Activated T-helper 1 cell treated with anti-CD3 and anti-CD28 coated beads, Interleukin-12 subunit alpha, Interleukin-12 subunit beta, Interleukin-2, Interleukin-4 antibody, amounts not matched to agents 30 ng/mL and 10 ng/mL and 1 ng/mL, durations not matched to agents 14 hours and 24 hours and 36 hours (primary cell): ENCODE results near the gene TJP2. TPM values are rescaled to one million over a fixed set of nuclear protein-coding genes. Genes with fewer than 3 reads are reported as not detected.
A peak's percentile ranks its signal among the peaks of the same experiment; 100 is the strongest.

Source experiments
- DNase-seq: peaks from one replicate; pipeline ENCODE4 v3.0.0; 2021; ENCODE audit warnings: low spot score
- H3K27ac Mint-ChIP-seq: one replicate; pipeline ENCODE4 v1.8.0; 2021; ENCODE audit warnings: mild to moderate bottlenecking, mixed read lengths
- H3K27me3 Mint-ChIP-seq: one replicate; pipeline ENCODE4 v1.8.0; 2022; ENCODE audit warnings: mild to moderate bottlenecking, moderate library complexity, mixed read lengths; ENCODE audit not compliant: insufficient read depth
- H3K36me3 Mint-ChIP-seq: one replicate; pipeline ENCODE4 v1.8.0; 2021; ENCODE audit warnings: low read depth, mixed read lengths
- H3K4me1 Mint-ChIP-seq: one replicate; pipeline ENCODE4 v1.8.0; 2021; ENCODE audit warnings: low read depth, mixed read lengths
- H3K4me3 Mint-ChIP-seq: one replicate; pipeline ENCODE4 v1.8.0; 2021; ENCODE audit warnings: mild to moderate bottlenecking, moderate library complexity, mixed read lengths
- H3K9me3 Mint-ChIP-seq: one replicate; pipeline ENCODE4 v1.8.0; 2021; ENCODE audit warnings: mixed read lengths
- intact Hi-C: fragments of 100-400 bp; cut with micrococcal nuclease; formaldehyde crosslinking; loops from one replicate; pipeline ENCODE4 v1.15.1; 2024
- total RNA-seq: library from RNA; stranded (reverse); gene quantifications from 2 replicates; pipeline ENCODE4 v1.2.3, GENCODE V29; 2022

The TJP2 gene
- total RNA-seq, 1 donor from 2014 or later: 20.7 TPM

- H3K4me1 Mint-ChIP-seq: peaks cover 53% of the 10 kb centered on the region
- peaks cover 12% of the 10 kb centered on the region for H3K36me3 Mint-ChIP-seq
- no peak for DNase-seq
- intact Hi-C loops: loop anchor here (10.0 kb wide), 1 partner anchor 571 kb away; no protein-coding TSS in a partner anchor
- no peak overlapping the region for H3K4me3 Mint-ChIP-seq
- H3K27ac Mint-ChIP-seq: no peak overlapping the region
- H3K9me3 Mint-ChIP-seq: no peaks in the 10 kb centered on the region
- H3K27me3 Mint-ChIP-seq: no peaks in the 10 kb centered on the region
Measured at GRCh38 chr9:69184266-69184665, 10.2 kb downstream of the TJP2 start.

GRCh38 chr9:69186841-69187611, 12.9 kb downstream of the TJP2 start:
- no peaks in the 10 kb centered on the region for H3K9me3 Mint-ChIP-seq
- H3K4me1 Mint-ChIP-seq: peaks cover 40% of the 10 kb centered on the region
- no peak for DNase-seq
- peaks cover 7% of the 10 kb centered on the region for H3K36me3 Mint-ChIP-seq
- no peak overlapping the region for H3K27ac Mint-ChIP-seq
- no peaks in the 10 kb centered on the region for H3K27me3 Mint-ChIP-seq
- intact Hi-C loops: loop anchor here (2.0 to 10.0 kb wide), 2 partner anchors 18 to 568 kb away; no protein-coding TSS in a partner anchor
- no peak overlapping the region for H3K4me3 Mint-ChIP-seq

GRCh38 chr9:69188975-69189374, 14.9 kb downstream of the TJP2 start:
- H3K4me3 Mint-ChIP-seq: no peak overlapping the region
- intact Hi-C loops: loop anchor here (10.0 kb wide), 1 partner anchor 566 kb away; no protein-coding TSS in a partner anchor
- H3K27ac Mint-ChIP-seq: no peak overlapping the region

GRCh38 chr9:69190086-69190862, 16.2 kb downstream of the TJP2 start:
- intact Hi-C loops: no loop called here
- Mint-ChIP-seq H3K9me3 (no peaks in the 10 kb centered on the region), H3K4me1 (peaks cover 44% of the 10 kb centered on the region), H3K4me3 (no peak overlapping the region), H3K27ac (no peak overlapping the region), H3K27me3 (peaks cover 1% of the 10 kb centered on the region), H3K36me3 (peaks cover 1% of the 10 kb centered on the region)
- no peak for DNase-seq

More at GRCh38 chr9:69188975-69189374, 14.9 kb downstream of the TJP2 start:
- no peak for DNase-seq
- H3K36me3 Mint-ChIP-seq: peaks cover 1% of the 10 kb centered on the region
- peaks cover 44% of the 10 kb centered on the region for H3K4me1 Mint-ChIP-seq
- H3K27me3 Mint-ChIP-seq: peaks cover 1% of the 10 kb centered on the region
- no peaks in the 10 kb centered on the region for H3K9me3 Mint-ChIP-seq

GRCh38 chr9:69190863-69191181, 16.7 kb downstream of the TJP2 start:
- peak overlapping the region; percentile 13 for H3K27ac Mint-ChIP-seq
- H3K36me3 Mint-ChIP-seq: peaks cover 1% of the 10 kb centered on the region
- peaks cover 44% of the 10 kb centered on the region for H3K4me1 Mint-ChIP-seq
- peaks cover 1% of the 10 kb centered on the region for H3K27me3 Mint-ChIP-seq
- H3K4me3 Mint-ChIP-seq: no peak overlapping the region
- H3K9me3 Mint-ChIP-seq: no peaks in the 10 kb centered on the region
- intact Hi-C loops: no loop called here
- DNase-seq: no peak

GRCh38 chr9:69191231-69191630, 17.2 kb downstream of the TJP2 start:
- peaks cover 1% of the 10 kb centered on the region for H3K36me3 Mint-ChIP-seq

GRCh38 chr9:69192214-69192613, 18.1 kb downstream of the TJP2 start:
- intact Hi-C loops: loop anchor here (2.0 kb wide), 2 partner anchors 17 to 71 kb away; partner anchors contain the start of gene TJP2
- Mint-ChIP-seq H3K27me3 (peaks cover 1% of the 10 kb centered on the region), H3K4me3 (no peak overlapping the region), H3K9me3 (no peaks in the 10 kb centered on the region), H3K27ac (no peak overlapping the region), H3K4me1 (peaks cover 30% of the 10 kb centered on the region), H3K36me3 (peaks cover 1% of the 10 kb centered on the region)
- no peak for DNase-seq

More at GRCh38 chr9:69191231-69191630, 17.2 kb downstream of the TJP2 start:
- Mint-ChIP-seq H3K4me3 (no peak overlapping the region), H3K9me3 (no peaks in the 10 kb centered on the region), H3K27me3 (peaks cover 1% of the 10 kb centered on the region), H3K27ac (no peak overlapping the region), H3K4me1 (peaks cover 40% of the 10 kb centered on the region)
- DNase-seq: no peak
- intact Hi-C loops: no loop called here

- no peak for DNase-seq
- peaks cover 1% of the 10 kb centered on the region for H3K27me3 Mint-ChIP-seq
- intact Hi-C loops: loop anchor here (1.0 to 2.0 kb wide), 6 partner anchors 19 to 609 kb away; partner anchors contain the start of genes FXN and TJP2
- H3K9me3 Mint-ChIP-seq: no peaks in the 10 kb centered on the region
- H3K4me3 Mint-ChIP-seq: no peak overlapping the region
- H3K4me1 Mint-ChIP-seq: peaks cover 28% of the 10 kb centered on the region
- H3K36me3 Mint-ChIP-seq: no peaks in the 10 kb centered on the region
- H3K27ac Mint-ChIP-seq: no peak overlapping the region
Measured at GRCh38 chr9:69193685-69194032, 19.6 kb downstream of the TJP2 start.

- Mint-ChIP-seq H3K9me3 (no peaks in the 10 kb centered on the region), H3K4me1 (peaks cover 34% of the 10 kb centered on the region), H3K4me3 (no peak overlapping the region), H3K36me3 (no peaks in the 10 kb centered on the region), H3K27me3 (peaks cover 1% of the 10 kb centered on the region), H3K27ac (no peak overlapping the region)
- intact Hi-C loops: no loop called here
- DNase-seq: no peak
Measured at GRCh38 chr9:69194702-69195418, 20.8 kb downstream of the TJP2 start.

GRCh38 chr9:69195668-69196067, 21.6 kb downstream of the TJP2 start:
- Mint-ChIP-seq H3K4me1 (peaks cover 41% of the 10 kb centered on the region), H3K36me3 (no peaks in the 10 kb centered on the region), H3K27me3 (peaks cover 1% of the 10 kb centered on the region), H3K9me3 (no peaks in the 10 kb centered on the region), H3K27ac (no peak overlapping the region), H3K4me3 (no peak overlapping the region)
- intact Hi-C loops: no loop called here
- DNase-seq: no peak

GRCh38 chr9:69197687-69198086, 23.6 kb downstream of the TJP2 start:
- no peak overlapping the region for H3K4me3 Mint-ChIP-seq
- H3K9me3 Mint-ChIP-seq: no peaks in the 10 kb centered on the region
- peaks cover 1% of the 10 kb centered on the region for H3K27me3 Mint-ChIP-seq
- H3K27ac Mint-ChIP-seq: no peak overlapping the region
- no peak for DNase-seq
- peaks cover 39% of the 10 kb centered on the region for H3K4me1 Mint-ChIP-seq
- intact Hi-C loops: no loop called here
- H3K36me3 Mint-ChIP-seq: no peaks in the 10 kb centered on the region

- no peak for DNase-seq
- no peaks in the 10 kb centered on the region for H3K9me3 Mint-ChIP-seq
- no peak overlapping the region for H3K4me3 Mint-ChIP-seq
- H3K27me3 Mint-ChIP-seq: peaks cover under 1% of the 10 kb centered on the region
- H3K36me3 Mint-ChIP-seq: no peaks in the 10 kb centered on the region
- H3K27ac Mint-ChIP-seq: no peak overlapping the region
- peaks cover 35% of the 10 kb centered on the region for H3K4me1 Mint-ChIP-seq
- intact Hi-C loops: no loop called here
Measured at GRCh38 chr9:69198521-69199220, 24.6 kb downstream of the TJP2 start.
